Kidney tubule cell (primary cell): Measurements from ENCODE around the gene MOGAT3.

Experiments
- DNase-seq: peaks from one replicate; pipeline ENCODE4 v3.0.0-alpha.2; 2018; ENCODE audit warnings: low spot score

The MOGAT3 gene

GRCh38 chr7:101200862-101201599 lies at the start of gene MOGAT3:
MOGAT3 (minus strand) TSS chr7:101201036; CDS start chr7:101200854, 182 bp downstream.
- DNase-seq: no peak

GRCh38 chr7:101250324-101250723 lies 49.5 kb upstream of the MOGAT3 start:
- no peak for DNase-seq

- no peak for DNase-seq
Observed at GRCh38 chr7:101248276-101248675, 47.4 kb upstream of the MOGAT3 start.

- DNase-seq: no peak
Observed at GRCh38 chr7:101245147-101245668, 44.4 kb upstream of the MOGAT3 start.

- peak; percentile 92 for DNase-seq
Observed at GRCh38 chr7:101244375-101245146, 43.7 kb upstream of the MOGAT3 start, which contains the start of gene FIS1. FIS1 (minus strand) TSS chr7:101245081; CDS start chr7:101245004, 77 bp downstream.

- peak; percentile 25 for DNase-seq
Observed at GRCh38 chr7:101243646-101244374, 43.0 kb upstream of the MOGAT3 start.

GRCh38 chr7:101241443-101242349 lies 40.9 kb upstream of the MOGAT3 start:
- DNase-seq: no peak

GRCh38 chr7:101241015-101241363 lies 40.2 kb upstream of the MOGAT3 start:
- no peak for DNase-seq

GRCh38 chr7:101240226-101241014 lies 39.6 kb upstream of the MOGAT3 start:
- no peak for DNase-seq

- no peak for DNase-seq
Observed at GRCh38 chr7:101239951-101240220, 39.0 kb upstream of the MOGAT3 start.

- DNase-seq: no peak
Observed at GRCh38 chr7:101239191-101239950, 38.5 kb upstream of the MOGAT3 start.

GRCh38 chr7:101238226-101239182 lies 37.7 kb upstream of the MOGAT3 start:
- DNase-seq: no peak

GRCh38 chr7:101237206-101238067 lies 36.6 kb upstream of the MOGAT3 start, which contains the start of gene CLDN15:
CLDN15 (minus strand) TSS chr7:101237802; CDS start chr7:101237581, 221 bp downstream.
- peak; percentile 9 for DNase-seq

- no peak for DNase-seq
Observed at GRCh38 chr7:101236292-101236835, 35.5 kb upstream of the MOGAT3 start.

GRCh38 chr7:101235522-101235921 lies 34.7 kb upstream of the MOGAT3 start:
- DNase-seq: no peak

- peak; percentile 11 for DNase-seq
Observed at GRCh38 chr7:101235050-101235449, 34.2 kb upstream of the MOGAT3 start.

GRCh38 chr7:101234636-101235035 lies 33.8 kb upstream of the MOGAT3 start:
- DNase-seq: no peak
